ENCODE data around the gene TFPI. TPM values are rescaled to one million over a fixed set of nuclear protein-coding genes. Genes with fewer than 3 reads are reported as not detected.

The TFPI gene
- total RNA-seq, 4 donors from 2014 or later = 75.1 to 110 (median 92.2) TPM

DNA sequence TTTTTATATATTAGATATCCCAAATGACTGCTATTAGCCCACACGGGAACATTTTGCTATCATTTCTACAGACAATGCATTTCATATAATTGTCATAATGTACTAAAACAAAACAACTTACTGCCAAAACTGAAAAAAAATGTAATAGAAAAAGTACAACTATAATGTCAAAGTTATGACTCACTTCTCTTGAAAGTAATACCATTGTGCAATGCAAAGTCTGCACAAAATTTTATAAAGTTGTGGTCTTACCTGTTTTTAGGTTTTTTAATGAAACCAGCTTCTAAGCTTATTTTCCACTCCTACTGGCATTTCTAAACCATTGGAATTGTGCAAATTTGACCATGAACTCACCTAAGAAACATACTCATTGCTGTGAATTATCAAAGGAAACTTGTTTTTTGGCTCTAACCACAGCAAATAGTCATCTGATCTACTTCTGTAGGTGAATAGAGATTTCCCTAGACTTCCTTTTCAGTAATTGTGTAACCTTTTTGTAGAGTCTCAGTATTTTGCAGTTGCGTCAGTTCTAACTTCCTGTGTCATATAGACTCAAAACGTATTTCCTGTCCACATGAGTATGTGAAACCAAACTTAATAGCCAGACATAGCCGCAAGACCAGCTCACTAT, 31.9 kb upstream of the TFPI start:
- H3K36me3 ChIP-seq = no peaks in the 10 kb centered on the region
- no peaks in the 10 kb centered on the region for H3K27me3 ChIP-seq
- no peak for TF ChIP-seq POLR2A (IDR thresholded peaks at IDR 0.05)
- TF ChIP-seq, protein P1, sequence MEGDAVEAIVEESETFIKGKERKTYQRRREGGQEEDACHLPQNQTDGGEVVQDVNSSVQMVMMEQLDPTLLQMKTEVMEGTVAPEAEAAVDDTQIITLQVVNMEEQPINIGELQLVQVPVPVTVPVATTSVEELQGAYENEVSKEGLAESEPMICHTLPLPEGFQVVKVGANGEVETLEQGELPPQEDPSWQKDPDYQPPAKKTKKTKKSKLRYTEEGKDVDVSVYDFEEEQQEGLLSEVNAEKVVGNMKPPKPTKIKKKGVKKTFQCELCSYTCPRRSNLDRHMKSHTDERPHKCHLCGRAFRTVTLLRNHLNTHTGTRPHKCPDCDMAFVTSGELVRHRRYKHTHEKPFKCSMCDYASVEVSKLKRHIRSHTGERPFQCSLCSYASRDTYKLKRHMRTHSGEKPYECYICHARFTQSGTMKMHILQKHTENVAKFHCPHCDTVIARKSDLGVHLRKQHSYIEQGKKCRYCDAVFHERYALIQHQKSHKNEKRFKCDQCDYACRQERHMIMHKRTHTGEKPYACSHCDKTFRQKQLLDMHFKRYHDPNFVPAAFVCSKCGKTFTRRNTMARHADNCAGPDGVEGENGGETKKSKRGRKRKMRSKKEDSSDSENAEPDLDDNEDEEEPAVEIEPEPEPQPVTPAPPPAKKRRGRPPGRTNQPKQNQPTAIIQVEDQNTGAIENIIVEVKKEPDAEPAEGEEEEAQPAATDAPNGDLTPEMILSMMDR (IDR thresholded peaks at IDR 0.05) = no peak
- no peak for TF ChIP-seq EP300 (IDR thresholded peaks at IDR 0.05)
- no peaks in the 10 kb centered on the region for H3K9me3 ChIP-seq
- no peak overlapping the region for H3K27ac ChIP-seq
- H3K4me3 ChIP-seq = no peak overlapping the region
- DNase-seq (ENCODE audit: low spot score in 2 of 2) = no peak
- 70 to 73% methylated on average over 4 of the region's 4 CpGs for WGBS, 2 donors
- peaks cover 0 to 6% (median 2%) of the 10 kb centered on the region in 4 donors for H3K4me1 ChIP-seq

DNA sequence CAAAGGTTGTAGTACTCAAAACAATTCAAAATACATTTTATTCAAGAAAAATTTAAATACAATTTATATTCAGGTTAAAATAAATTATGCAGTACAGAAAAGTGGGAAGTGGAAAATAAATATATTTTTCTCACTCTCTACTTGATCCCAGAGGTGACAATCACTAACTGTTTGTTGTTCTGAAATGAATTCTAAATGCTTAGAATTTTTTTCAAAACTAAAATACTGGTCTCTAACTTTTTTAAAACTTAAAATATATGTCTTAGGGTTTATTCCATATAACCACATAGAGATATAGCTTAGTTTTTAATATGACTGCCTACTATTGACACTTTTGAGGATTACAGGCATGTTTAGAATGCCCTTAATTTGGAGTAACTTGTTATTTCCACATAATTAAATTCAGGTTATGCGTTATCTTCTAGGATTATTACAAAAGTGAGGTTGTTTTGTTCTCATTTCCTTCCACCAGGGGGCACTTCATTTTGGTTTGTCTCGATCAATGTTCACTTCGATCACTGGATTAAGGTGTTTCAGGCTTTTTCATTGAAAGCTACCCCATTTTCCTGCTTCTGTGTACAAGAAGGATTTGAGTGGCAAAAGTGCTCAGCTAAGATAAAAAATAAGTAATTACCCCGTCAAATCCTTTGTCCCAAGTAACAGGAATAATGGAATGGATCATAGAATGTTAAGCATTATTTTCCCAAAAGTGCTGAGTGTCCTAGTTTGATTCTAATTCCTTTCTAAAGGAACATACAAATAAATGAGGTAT, 27.1 kb upstream of the TFPI start:
- H3K27ac ChIP-seq = peak overlapping the region in 1 of 4 donors; percentile 48
- 3 to 10% methylated on average over 4 of the region's 4 CpGs for WGBS, 2 donors

DNA sequence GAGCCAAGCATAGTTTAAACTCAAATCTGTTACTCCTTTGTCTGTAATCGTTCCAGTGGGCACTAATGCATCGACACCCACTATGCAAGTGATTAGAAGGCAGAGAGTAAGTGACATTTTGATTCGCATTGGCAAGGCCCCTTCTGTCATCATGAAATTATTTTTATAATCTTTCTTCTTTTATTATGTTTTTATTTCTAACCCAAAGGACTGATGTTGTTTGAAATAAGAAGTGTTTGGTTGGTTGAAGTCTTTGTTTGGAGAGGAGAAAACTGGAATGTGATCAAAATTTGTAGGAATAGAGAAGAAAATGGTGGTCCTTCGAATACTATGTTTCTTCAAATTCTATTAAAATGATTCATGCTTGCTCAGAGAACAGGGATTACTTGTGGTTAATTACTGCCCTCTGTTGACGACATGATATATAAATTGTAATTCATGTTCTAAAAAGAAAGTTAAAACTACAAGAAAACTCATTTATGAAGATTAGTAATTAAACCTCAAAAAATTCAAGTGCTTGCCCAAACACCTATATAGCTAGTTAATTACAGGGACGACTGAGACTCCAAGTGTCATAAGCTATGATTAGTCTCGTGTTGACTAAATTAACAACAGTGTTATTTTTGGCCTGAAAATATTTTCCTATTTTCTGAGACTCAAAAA, 26.4 kb upstream of the TFPI start:
- Histone ChIP-seq H3K36me3 (no peaks in the 10 kb centered on the region), H3K27me3 (no peaks in the 10 kb centered on the region), H3K27ac (peak overlapping the region in 1 of 4 donors; percentile 48), H3K9me3 (no peaks in the 10 kb centered on the region), H3K4me1 (peaks cover 0 to 16% (median 3%) of the 10 kb centered on the region in 4 donors), H3K4me3 (peak overlapping the region in 3 of 4 donors; percentile 19 to 37 (median 28))
- no peak for DNase-seq (ENCODE audit: low spot score in 2 of 2)
- WGBS, 2 donors = 31% methylated on average over 7 of the region's 7 CpGs
- TF ChIP-seq, protein P1 (IDR thresholded peaks at IDR 0.05) = peak in 4 of 5 experiments; percentile 24 to 64 (median 48)
- no peak for TF ChIP-seq EP300 (IDR thresholded peaks at IDR 0.05)

More for the DNA sequence above, 27.1 kb upstream of the TFPI start:
- no peak for TF ChIP-seq POLR2A (IDR thresholded peaks at IDR 0.05)
- TF ChIP-seq, protein P1 (IDR thresholded peaks at IDR 0.05) = peak; percentile 39 to 83 (median 72)
- Histone ChIP-seq H3K4me1 (peaks cover 0 to 15% (median 3%) of the 10 kb centered on the region in 4 donors), H3K4me3 (peak overlapping the region in 3 of 4 donors; percentile 19 to 37 (median 28)), H3K27me3 (no peaks in the 10 kb centered on the region), H3K9me3 (no peaks in the 10 kb centered on the region), H3K36me3 (no peaks in the 10 kb centered on the region)
- DNase-seq (ENCODE audit: low spot score in 2 of 2) = peak in 1 of 2 donors; percentile 51

- TF ChIP-seq, protein P1 (IDR thresholded peaks at IDR 0.05) = no peak
- TF ChIP-seq EP300 (IDR thresholded peaks at IDR 0.05) (no peak), POLR2A (IDR thresholded peaks at IDR 0.05) (no peak)
- WGBS, 2 donors = 84 to 90% methylated on average over 2 of the region's 2 CpGs
- H3K36me3 ChIP-seq = no peaks in the 10 kb centered on the region
- DNase-seq (ENCODE audit: low spot score in 2 of 2) = no peak
- H3K9me3 ChIP-seq = no peaks in the 10 kb centered on the region
- H3K27ac ChIP-seq = no peak overlapping the region
- no peaks in the 10 kb centered on the region for H3K27me3 ChIP-seq
- no peak overlapping the region for H3K4me3 ChIP-seq
- peaks cover 0 to 26% (median 5%) of the 10 kb centered on the region in 4 donors for H3K4me1 ChIP-seq
Measured at GRCh38 chr2:187577310-187577709, 23.1 kb upstream of the TFPI start.

All from tibial nerve (tissue), 4 donors.